ENCODE data around the gene ZC3HAV1.
"Not testable (repeated sequence)": the region's sequence is repeated elsewhere in the genome, so short reads cannot be mapped to it uniquely, and the experiment has no call there.

Gene ZC3HAV1

DNA sequence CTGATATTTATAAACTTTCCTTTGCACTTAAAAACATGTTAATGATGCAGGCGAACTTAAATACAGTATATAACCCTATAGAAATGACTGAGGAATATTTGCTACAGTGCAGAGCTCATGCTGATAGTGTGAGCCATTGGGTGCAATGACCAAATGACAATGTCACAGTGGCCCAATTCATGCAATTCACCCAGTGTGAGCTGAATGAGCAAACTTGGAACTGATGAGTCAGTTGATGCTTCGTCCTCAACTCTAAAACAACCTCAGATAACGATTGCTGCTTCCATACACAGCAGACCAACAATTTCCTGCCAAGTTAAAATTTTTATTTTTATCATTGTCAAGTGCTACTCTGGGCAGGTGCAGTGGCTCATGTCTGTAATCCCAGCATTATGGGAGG is 61.5 kb downstream of the ZC3HAV1 start:
- no peak for DNase-seq

DNA sequence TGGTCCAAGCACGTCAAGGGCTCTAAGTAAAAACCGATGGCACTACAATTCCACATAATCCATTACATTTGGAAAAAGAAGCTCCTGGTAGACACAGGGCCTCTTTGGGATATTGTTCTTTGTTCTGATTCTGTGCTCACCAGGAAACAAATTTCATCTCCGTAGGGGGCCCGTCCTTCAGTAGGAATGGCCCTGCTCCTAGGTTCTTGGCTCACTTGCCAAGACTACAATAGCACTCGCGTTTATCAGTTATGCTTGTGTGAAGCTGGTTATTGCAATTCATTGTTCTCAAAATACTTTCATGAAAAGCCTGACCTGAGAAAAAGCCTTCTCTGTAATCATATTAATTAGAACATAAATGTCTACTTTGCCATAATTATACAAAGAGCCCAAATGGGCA is 63.4 kb downstream of the ZC3HAV1 start:
- peak; percentile 17 for DNase-seq

DNA sequence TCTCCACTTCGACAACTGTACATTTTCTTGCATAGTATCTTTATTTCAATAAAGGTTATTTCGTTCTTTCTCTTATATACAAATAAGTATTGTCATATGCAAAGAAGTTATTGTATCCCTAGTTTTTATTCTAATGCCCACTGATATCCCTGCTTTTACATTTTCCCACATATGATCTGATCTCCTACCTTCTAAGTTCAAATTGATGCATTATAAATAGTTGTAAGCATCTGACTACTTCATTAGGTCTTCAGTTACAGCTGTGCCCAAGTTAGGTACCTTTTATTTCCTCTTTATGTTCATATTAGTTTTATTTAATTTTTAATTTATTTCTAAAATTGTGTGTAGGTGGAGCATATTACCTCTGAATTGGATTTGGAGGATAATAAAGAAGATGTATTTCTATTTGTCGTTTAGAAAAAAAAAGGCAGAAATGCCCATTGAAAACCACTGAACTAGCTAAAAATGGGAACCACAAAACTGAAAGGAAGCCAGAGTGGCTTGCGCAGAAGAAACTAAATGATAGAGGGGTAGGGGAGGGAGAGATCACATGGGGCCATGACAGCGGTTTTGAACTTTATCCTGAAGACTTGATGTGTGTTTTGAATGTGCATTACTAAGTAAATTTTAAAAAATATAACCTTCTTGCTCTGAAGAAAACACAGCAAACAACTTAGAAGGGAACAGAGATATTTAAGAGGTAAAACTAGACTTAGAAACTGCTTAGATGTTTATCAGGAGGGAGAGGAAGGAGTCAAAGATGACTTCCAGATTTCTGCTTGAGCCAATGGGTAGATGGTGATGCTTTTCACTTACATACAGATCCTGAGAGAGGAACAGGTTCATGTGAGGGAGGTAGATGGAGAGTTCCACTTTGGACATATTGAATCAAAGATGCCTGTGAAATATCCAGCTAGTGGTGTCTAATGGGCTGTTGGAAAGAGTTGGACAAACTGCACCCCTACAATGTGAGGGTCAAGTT is 64.4 kb downstream of the ZC3HAV1 start:
- DNase-seq = peak; percentile 33

DNA sequence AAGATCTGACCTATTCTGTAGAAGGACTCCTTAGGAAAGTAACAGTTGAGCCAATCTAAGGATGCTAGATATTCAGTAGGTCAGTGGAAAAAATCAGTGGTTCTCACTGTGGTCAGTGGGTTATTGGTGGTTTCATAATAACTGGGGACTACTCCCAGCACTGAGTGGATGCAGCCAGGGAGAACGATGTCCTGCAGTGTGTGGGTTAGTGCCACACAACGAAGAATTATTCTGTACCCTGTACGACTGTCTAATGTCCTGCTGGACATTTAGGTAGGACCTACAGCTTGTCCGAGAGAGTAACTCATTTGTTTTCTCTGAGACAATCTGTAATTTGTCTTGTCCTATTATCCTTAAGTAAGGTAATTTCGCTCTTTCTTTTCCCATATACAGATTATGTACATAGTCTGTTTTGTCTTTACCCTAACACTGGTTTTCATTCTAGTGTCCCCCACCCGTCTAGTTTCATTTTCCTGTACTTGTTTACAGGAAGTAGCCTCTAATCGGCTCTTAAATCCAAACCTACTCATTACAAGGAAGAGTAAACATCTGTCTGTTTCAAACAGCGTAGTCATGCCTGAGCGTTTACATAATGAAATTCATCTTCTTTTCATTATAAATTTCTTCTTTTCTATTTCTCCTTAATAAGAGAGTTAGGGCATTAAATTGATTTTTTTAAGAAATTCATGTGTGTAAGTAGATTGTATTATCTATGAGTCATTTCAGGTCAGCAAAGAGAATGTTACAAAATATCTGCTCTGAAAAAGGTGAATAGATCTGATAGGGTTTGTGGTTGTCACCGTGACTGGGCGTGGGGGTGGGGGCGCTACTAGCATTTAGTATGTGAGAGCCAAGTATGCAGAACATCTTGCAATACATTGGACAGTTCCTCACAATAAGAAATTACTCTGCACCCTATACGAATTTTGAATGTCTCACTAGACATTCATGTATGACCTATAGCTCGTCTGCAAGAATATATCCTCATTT is 65.4 kb downstream of the ZC3HAV1 start:
- DNase-seq = peak; percentile 83

DNA sequence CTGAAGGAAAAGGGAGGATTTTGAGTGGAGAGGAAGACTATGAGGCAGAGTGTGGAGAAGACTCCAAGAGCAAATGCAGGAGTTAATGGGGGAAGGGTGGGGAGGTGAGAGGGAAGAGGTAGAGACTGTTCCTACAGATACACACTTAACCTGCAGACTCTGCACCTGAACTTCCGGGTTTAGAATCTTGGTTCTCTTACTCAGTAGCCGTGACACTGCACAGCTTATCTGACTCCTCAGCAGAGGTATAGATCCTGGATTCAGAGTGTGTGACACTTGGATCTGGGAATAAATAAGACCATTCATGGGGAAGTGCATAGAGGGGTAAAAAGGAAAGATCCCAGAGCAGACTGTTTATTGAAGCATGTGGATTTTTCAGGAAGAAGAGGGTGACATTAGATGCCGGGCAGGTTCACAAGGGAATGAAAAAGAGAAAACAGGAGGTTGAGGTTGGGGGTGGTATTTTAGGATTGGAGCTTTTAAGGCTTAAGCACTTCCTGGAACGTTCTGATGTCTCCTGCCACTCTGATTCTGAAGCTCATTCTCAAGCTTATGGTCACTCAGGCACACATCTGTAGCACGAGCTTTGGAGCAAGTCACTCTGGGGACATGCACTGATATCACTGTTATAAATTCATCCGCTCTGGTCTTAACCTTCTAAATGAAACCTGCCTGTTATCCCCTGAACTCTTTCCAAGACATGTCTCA is 68.0 kb downstream of the ZC3HAV1 start:
- DNase-seq = peak; percentile 55

DNA sequence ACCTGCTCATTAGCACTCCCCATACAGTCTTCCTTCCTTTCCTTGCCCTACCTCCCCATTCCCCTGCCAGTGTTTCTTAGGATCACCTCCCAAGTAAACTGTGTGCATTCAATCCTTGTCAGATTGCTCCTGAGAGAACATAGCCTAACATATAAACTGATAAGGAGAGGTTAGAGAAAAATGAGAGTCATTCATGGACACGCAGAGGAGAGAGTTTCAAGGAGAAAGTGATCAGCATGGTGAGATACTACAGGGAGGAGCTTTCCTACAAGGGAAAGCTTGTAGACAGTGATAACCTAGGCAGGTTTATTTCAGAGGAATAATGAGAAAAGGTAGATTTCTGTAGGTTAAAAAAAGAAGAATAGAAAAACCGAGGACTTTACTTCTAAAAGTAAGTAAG is 70.8 kb downstream of the ZC3HAV1 start:
- DNase-seq = no peak

DNA sequence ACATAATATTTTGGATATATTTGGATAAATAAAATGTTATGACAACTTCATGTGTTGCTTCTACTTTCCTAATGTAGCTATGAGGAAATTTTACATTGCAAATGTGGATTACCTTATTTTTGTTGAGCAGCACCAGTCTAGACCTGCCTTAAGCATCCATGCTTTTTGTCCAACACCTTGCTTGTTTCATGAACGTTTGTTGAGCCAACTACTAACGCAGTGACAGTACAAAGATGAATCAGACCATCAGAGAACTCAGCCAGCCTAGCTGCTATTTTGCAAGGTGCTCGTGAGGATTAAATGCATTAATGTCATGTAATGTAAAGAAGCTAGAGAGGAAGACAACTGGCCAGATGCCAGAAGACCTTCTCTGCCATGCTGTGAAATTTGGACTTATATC is 72.6 kb downstream of the ZC3HAV1 start:
- DNase-seq = peak; percentile 17

DNA sequence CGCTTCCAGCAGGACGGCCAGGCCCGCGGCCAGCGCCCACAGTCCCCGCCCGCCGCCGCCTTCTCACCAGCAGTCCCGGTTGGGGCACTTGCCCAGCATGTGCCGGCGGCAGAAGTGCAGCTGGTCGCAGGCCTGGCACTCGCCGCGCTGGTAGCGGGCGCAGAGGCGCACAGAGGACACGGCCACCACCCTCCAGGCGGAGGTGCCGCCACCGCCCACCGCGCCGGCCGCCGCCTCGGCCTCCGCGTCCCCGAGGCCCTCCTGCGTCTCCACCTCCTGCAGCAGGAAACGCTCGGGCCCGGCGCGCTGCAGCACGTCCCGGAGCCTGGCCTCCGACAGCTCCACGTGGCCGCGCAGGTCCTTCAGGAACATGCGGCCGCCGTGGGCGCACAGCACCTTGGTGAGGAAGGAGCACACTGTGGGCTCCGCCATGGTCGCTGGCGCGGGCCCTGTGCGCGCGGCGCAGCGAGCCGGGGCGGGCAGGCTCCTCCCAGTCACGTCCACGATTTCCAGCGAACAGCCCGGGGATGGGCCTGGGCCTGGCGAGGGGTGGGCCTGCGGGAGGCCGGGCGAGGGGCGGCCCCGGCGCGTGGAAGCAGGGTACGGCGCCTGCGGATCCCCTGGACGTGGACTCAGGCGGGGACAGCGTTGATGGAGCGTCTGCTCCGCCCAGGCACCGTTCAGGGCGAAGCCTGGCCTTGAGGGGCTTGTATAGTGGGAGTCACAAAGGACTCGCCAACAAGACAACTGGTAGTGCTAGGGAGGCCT is 73.8 kb downstream of the ZC3HAV1 start, which contains the start of gene ZC3HAV1L:
TSS of gene ZC3HAV1L (minus strand) at position 457 of the 768 bp plus-strand sequence. CDS start at position 432, 25 bp downstream.
- DNase-seq = peak; percentile 88

DNA sequence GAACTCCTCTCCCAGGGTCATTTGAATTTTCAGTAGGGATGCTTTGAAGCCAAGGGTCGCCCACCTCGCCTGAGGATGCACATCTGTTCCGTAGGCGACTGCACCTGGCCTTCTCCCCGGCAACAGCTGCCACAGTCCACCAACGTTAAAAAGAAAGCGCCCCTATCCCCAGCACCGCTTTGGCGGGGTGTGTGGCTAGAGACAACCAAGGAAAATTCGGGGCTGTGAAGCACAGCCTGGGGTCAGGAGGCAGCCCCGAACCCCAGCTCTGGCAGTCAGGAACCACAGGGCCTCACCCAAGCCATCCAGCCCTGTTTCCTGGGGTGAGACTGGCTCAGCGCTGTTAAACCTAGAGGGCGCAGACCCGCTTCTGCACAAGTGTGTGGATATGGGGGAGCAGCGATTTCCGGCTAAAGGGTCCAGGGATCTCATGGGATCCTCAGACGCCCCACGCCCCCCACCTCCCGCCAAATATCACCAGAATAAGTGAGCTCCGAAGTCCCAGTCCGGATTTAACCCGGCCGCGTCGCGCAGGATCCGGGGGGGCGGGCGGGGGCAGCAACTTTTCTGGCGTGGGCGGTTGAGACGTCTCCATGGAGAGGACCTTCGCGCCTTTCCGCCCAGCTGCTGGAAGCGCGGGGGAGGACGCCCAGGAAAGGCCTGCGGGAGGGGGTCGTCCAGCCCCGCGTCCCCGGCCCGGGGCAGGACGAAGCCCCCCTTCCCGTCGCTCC is 74.5 kb downstream of the ZC3HAV1 start:
- DNase-seq = peak; percentile 79

DNA sequence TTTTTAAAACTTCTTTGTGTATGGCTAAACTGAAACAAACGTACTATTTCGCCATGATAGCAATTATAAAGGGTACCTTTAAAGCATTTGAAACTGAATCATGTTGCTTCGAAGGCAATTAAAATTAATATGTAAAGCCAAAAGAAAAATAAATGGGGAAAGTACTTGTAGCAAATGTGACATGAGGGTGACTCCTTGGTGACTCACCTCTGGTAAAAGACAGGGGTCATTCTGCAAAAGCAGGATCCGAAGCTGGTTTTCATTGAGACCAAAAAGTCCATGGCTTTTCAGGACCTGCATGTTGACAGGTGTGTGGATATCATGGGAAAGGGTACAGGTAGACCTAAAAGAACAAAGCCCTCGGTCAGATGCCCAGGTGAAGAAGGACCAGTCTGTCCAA is 75.2 kb downstream of the ZC3HAV1 start:
- peak; percentile 50 for DNase-seq

DNA sequence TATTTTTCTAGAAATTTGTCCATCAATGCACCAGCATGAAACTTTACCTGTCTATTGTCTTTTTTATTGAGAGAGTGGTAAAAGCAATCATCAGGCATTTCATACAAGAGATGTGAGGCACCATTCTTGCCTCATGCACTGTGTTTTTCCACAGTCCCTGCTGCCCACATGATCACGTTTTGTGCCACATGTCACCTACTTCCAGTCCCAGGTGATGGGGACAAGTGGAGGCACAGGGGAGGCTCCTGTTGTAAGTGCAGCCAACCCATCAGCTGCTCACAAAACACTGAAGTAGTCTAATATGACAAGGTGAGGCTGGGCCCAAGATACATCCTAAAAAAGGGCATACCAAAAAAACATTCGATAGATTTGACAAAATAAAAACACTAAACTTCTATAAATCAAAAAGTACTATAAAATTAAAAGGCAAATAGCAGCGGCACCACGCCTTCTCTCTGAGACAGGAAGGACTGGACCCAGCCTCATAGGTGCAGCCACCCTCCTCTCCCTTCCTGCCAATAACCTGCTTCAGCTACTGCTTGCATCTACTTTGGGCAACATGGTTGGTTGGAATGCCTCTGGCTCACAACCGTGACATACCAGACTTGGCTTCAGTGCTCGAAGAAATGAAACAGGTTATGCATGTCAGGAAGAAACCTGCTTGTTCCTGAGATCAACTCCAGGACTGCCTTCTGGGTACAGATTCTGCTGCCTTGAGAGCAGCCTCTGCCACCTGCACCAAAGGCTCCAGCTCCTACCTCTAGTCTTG is 76.0 kb downstream of the ZC3HAV1 start:
- peak; percentile 51 for DNase-seq

DNA sequence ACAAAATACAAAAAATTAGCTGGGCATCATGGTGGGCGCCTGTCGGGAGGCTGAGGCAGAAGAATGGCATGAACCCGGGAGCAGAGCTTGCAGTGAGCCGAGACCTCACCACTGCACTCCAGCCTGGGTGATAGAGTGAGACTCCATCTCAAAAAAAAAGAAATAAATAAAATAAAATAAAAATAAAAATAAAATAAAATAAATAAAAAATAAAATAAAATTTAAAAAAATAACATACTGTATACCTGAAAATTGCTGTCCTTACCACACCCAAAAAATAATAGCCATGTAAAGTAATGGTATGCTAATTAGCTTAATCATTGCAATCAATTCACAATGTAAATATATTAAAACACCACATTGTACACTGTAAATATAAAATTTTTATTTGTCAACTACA is 77.0 kb downstream of the ZC3HAV1 start:
- DNase-seq = no peak

DNA sequence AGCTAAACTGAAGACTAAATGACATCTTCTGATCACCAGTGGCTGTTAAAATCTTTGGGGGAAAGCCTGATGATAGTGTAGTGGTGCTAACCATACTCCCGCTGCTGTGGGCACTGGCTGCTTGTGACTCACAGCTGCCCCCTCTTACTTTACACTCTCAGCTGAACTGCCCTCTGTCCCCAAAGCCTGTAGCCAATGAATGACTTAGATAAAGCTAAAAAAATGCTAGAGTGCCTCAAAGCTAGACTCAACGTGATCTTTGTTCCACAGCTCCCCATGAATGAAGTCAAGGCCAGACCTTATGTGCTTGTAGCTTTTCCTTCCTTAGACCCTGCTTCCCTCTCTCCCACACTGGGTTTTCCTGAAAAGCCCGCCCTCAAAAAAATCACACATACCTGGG is 80.2 kb downstream of the ZC3HAV1 start:
- DNase-seq = no peak

DNA sequence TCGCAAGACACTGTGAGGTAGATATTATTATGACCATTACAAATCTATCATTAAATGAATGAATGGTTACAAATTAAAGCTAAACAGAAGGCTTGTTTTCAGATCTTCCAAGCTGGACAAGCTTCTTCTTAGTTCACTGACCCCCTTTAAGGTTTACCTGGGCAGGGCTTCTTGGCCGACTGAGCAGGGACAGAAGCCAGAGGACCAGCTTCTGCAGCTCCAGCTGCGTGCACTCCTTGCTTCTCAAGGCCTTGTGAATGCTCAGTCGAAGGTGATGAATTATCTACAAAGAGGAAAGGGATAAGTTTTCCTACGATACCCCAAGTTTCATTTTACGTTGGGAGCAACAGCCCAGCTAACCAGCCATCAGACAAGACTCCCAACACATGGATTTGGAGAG is 83.0 kb downstream of the ZC3HAV1 start:
- DNase-seq = no peak

DNA sequence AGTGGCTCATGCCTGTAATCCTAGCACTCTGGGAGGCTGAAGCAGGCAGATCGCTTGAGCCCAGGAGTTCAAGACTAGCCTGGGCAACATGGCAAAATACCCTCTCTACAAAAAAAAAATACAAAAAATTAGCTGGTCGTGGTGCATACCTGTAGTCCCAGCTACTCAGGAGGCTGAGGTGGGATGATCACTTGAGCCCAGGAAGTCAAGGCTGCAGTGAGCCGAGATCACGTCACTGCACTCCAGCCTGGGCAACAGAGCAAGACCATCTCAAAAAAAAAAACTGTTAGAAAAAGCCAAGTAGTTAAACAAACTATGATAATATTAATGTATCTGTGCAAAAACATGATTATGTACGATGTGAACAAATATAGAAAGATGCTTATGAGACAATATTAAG is 83.7 kb downstream of the ZC3HAV1 start:
- DNase-seq = not testable (repeated sequence)

DNA sequence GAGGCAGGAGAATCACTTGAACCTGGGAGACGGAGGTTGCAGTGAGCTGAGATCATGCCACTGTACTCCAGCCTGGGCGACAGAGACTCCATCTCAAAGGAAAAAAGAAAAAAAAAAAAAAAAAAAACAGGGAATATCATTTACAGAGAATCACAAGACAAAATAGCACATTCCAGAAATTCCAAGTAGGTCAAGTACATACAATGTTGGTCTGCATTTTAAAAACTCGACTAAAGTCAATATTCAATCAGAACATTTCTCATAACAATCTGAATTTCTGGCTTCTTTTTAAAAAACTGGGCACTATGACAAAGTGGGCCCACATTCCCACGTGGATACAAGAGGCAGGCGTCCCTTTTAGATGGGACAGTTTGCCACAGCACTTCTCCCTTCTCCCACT is 86.4 kb downstream of the ZC3HAV1 start:
- DNase-seq = no peak

DNA sequence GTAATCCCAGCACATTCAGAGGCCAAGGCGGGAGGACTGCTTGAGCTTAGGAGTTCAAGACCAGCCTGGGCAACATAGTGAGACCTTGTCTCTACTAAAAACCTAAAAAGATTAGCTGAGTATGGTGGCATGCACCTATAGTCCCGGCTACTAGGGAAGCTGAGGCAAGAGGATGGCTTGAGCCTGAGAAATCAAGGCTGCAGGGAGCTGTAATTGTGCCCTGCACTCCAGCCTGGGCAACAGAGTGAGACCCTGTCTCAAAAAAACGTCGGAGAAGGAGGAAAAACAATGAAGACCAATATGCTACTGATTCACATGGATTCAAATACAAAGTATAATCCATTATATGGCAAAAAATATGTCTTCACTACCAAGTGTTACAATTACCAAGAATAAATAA is 87.2 kb downstream of the ZC3HAV1 start:
- no peak for DNase-seq

DNA sequence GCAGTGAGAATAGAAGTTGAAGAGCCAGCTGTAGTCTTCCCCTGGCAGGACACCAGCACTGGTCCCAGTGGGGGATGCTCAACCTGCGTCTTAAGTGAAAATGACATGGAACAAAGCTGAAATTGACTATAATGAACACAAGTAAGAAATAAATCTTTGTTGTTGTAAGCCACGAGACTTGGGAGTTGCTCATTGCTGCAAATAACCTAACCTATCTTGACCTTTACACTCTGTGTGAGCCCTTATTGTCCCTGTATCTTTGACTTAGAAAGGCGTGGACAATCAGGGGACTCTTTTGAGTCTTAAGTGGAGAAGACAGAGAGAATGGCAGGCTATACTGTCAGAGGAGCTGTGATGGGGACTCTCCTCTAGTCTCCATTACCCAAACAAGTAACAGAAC is 90.6 kb downstream of the ZC3HAV1 start:
- DNase-seq = no peak

DNA sequence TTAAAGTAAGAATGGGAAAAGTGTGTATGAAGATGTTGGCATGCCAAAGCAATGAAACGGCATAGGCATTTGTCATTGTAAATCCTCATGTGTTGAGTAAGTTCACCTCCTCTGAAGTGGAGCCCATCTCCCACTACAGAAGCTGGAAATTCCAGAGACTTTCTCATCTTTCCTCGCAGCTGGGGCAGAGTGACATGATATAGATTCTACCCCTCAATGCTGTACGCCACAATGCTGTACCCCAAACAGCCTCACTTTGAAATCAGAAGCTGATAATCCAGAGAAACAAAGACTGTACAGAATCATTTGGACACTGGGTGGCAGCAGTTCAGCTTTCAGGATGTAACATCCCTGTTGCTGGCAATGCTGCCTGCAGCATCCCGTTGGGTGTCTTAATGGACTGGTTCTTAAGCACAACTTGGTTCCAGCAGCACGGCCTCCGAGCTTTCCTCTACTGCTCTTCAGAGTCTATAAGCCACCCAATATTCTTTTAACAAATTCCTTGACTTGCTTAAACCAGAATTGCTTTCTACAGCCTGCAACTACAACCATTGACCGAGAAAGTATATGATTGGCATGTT is 92.5 kb downstream of the ZC3HAV1 start:
- peak; percentile 74 for DNase-seq

DNA sequence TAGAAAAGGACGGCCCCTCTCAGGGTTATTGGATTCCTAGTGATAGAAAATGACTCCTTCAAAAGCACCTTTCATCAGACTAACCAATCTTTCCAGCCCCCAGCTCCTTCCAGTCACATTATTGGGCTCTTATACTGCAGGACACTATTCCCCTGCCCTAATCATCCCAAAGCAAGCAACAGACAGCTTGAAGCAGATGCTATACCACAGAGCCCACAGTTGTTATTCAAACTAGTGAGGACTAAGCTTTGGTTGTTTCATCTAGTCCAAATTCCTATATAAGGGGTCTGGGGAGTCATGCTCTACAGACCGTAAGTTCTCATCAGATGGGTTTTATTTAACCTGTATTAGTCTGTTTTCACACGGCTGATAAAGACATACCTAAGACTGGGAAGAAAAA is 98.1 kb downstream of the ZC3HAV1 start:
- no peak for DNase-seq
